ENCODE results near the gene RIMBP3B. TPM values are rescaled to one million over a fixed set of nuclear protein-coding genes. Genes with fewer than 3 reads are reported as not detected.
"Not testable (repeated sequence)": the region's sequence is repeated elsewhere in the genome, so short reads cannot be mapped to it uniquely, and the experiment has no call there.

RIMBP3B gene
- total and polyA plus RNA-seq, 2 donors (not counting 3 experiments of a cell fraction or from before 2014, with no cell fraction given) = not detected

GRCh38 chr22:21362473-21362872 is 21.1 kb upstream of the RIMBP3B start:
- intact Hi-C loops (cut with micrococcal nuclease); CTCF ChIA-PET: not testable (repeated sequence)

GRCh38 chr22:21363061-21363460 is 20.5 kb upstream of the RIMBP3B start:
- H3K9ac ChIP-seq (replicated peaks; ENCODE audit: extremely low read depth, insufficient read depth, low read length); H3K9me3 ChIP-seq (replicated peaks; ENCODE audit: control insufficient read depth, insufficient read depth, low read length); dilution Hi-C loops (cut with MboI; ENCODE audit: extremely low pct_ligation_motif_present, low sequenced_read_pairs); CTCF ChIA-PET; H3K27ac ChIP-seq (ENCODE audit: insufficient read depth, low read depth, low read length); H3K27me3 ChIP-seq (ENCODE audit: control insufficient read depth in 2 of 2, insufficient read depth in 2 of 2, low read length in 2 of 2); BruUV-seq (replicated peaks); H3K79me2 ChIP-seq (ENCODE audit: control insufficient read depth, insufficient read depth, low read length); H4K20me1 ChIP-seq (replicated peaks; ENCODE audit: control insufficient read depth, extremely low read depth, insufficient read depth, low read length); DNase-seq (ENCODE audit: low read depth, low spot score); H3K4me1 ChIP-seq (ENCODE audit: control insufficient read depth, extremely low read depth, insufficient read depth, low read length); H2AFZ ChIP-seq (ENCODE audit: low read depth, low read length); H3K36me3 ChIP-seq (ENCODE audit: control insufficient read depth in 2 of 2, extremely low read depth in 1 of 2, insufficient read depth in 2 of 2, low read length in 2 of 2); FAIRE-seq; H3K4me3 ChIP-seq (replicated peaks in 1 of 3; ENCODE audit: insufficient read depth in 1 of 3, low read depth in 1 of 3, low read length in 3 of 3); POLR2A ChIA-PET; intact Hi-C loops (cut with micrococcal nuclease); H3K4me2 ChIP-seq (ENCODE audit: insufficient read depth, low read length); H3K9me1 ChIP-seq (replicated peaks; ENCODE audit: control insufficient read depth, extremely low read depth, insufficient read depth, low read length): not testable (repeated sequence)

More at GRCh38 chr22:21362473-21362872, 21.1 kb upstream of the RIMBP3B start:
- H3K79me2 ChIP-seq (ENCODE audit: control insufficient read depth, insufficient read depth, low read length); POLR2A ChIA-PET; H3K36me3 ChIP-seq (ENCODE audit: control insufficient read depth in 2 of 2, extremely low read depth in 1 of 2, insufficient read depth in 2 of 2, low read length in 2 of 2); H3K4me2 ChIP-seq (ENCODE audit: insufficient read depth, low read length); H3K9me1 ChIP-seq (replicated peaks; ENCODE audit: control insufficient read depth, extremely low read depth, insufficient read depth, low read length); BruUV-seq (replicated peaks); FAIRE-seq; H3K9me3 ChIP-seq (replicated peaks; ENCODE audit: control insufficient read depth, insufficient read depth, low read length); H3K9ac ChIP-seq (replicated peaks; ENCODE audit: extremely low read depth, insufficient read depth, low read length); dilution Hi-C loops (cut with MboI; ENCODE audit: extremely low pct_ligation_motif_present, low sequenced_read_pairs); H4K20me1 ChIP-seq (replicated peaks; ENCODE audit: control insufficient read depth, extremely low read depth, insufficient read depth, low read length); DNase-seq (ENCODE audit: low read depth, low spot score); H3K4me3 ChIP-seq (replicated peaks in 1 of 3; ENCODE audit: insufficient read depth in 1 of 3, low read depth in 1 of 3, low read length in 3 of 3); H3K27me3 ChIP-seq (ENCODE audit: control insufficient read depth in 2 of 2, insufficient read depth in 2 of 2, low read length in 2 of 2); H2AFZ ChIP-seq (ENCODE audit: low read depth, low read length); H3K27ac ChIP-seq (ENCODE audit: insufficient read depth, low read depth, low read length); H3K4me1 ChIP-seq (ENCODE audit: control insufficient read depth, extremely low read depth, insufficient read depth, low read length): not testable (repeated sequence)

DNA sequence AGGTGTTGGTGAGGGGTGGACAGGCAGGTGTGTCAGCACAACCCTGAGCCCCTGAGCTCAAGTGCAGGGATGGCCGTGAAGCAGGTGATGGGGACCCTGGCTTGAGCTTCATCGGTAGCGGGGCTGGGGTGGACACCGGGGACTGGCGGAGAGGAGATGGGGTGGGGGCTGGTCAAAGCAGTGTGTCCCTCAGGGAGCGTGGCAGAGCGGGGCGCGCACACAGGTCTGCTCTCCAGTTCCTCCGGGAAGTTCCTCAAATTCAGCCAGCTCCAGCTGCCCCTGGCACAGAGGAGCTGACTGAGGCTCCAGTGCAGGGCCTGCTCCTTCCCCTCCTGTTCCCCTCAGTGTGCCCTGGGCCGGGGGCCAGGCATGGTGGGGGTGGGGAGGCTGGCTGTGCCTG is 19.7 kb upstream of the RIMBP3B start:
- FAIRE-seq; BruUV-seq (replicated peaks); POLR2A ChIA-PET; intact Hi-C loops (cut with micrococcal nuclease); H3K27me3 ChIP-seq (ENCODE audit: control insufficient read depth in 2 of 2, insufficient read depth in 2 of 2, low read length in 2 of 2); CTCF ChIA-PET; H4K20me1 ChIP-seq (replicated peaks; ENCODE audit: control insufficient read depth, extremely low read depth, insufficient read depth, low read length); H3K9ac ChIP-seq (replicated peaks; ENCODE audit: extremely low read depth, insufficient read depth, low read length); H3K4me2 ChIP-seq (ENCODE audit: insufficient read depth, low read length); H3K79me2 ChIP-seq (ENCODE audit: control insufficient read depth, insufficient read depth, low read length); H3K36me3 ChIP-seq (ENCODE audit: control insufficient read depth in 2 of 2, extremely low read depth in 1 of 2, insufficient read depth in 2 of 2, low read length in 2 of 2); H3K9me3 ChIP-seq (replicated peaks; ENCODE audit: control insufficient read depth, insufficient read depth, low read length); DNase-seq (ENCODE audit: low read depth, low spot score); H3K4me3 ChIP-seq (replicated peaks in 1 of 3; ENCODE audit: insufficient read depth in 1 of 3, low read depth in 1 of 3, low read length in 3 of 3); H2AFZ ChIP-seq (ENCODE audit: low read depth, low read length); H3K27ac ChIP-seq (ENCODE audit: insufficient read depth, low read depth, low read length); H3K4me1 ChIP-seq (ENCODE audit: control insufficient read depth, extremely low read depth, insufficient read depth, low read length); dilution Hi-C loops (cut with MboI; ENCODE audit: extremely low pct_ligation_motif_present, low sequenced_read_pairs); H3K9me1 ChIP-seq (replicated peaks; ENCODE audit: control insufficient read depth, extremely low read depth, insufficient read depth, low read length): not testable (repeated sequence)

GRCh38 chr22:21364362-21364761 is 19.2 kb upstream of the RIMBP3B start:
- H3K9me1 ChIP-seq (replicated peaks; ENCODE audit: control insufficient read depth, extremely low read depth, insufficient read depth, low read length); H3K27me3 ChIP-seq (ENCODE audit: control insufficient read depth in 2 of 2, insufficient read depth in 2 of 2, low read length in 2 of 2); H3K79me2 ChIP-seq (ENCODE audit: control insufficient read depth, insufficient read depth, low read length); CTCF ChIA-PET; intact Hi-C loops (cut with micrococcal nuclease); H3K4me1 ChIP-seq (ENCODE audit: control insufficient read depth, extremely low read depth, insufficient read depth, low read length); DNase-seq (ENCODE audit: low read depth, low spot score); H3K36me3 ChIP-seq (ENCODE audit: control insufficient read depth in 2 of 2, extremely low read depth in 1 of 2, insufficient read depth in 2 of 2, low read length in 2 of 2); H4K20me1 ChIP-seq (replicated peaks; ENCODE audit: control insufficient read depth, extremely low read depth, insufficient read depth, low read length); H3K4me3 ChIP-seq (replicated peaks in 1 of 3; ENCODE audit: insufficient read depth in 1 of 3, low read depth in 1 of 3, low read length in 3 of 3); H3K4me2 ChIP-seq (ENCODE audit: insufficient read depth, low read length); H3K9ac ChIP-seq (replicated peaks; ENCODE audit: extremely low read depth, insufficient read depth, low read length); dilution Hi-C loops (cut with MboI; ENCODE audit: extremely low pct_ligation_motif_present, low sequenced_read_pairs); H3K9me3 ChIP-seq (replicated peaks; ENCODE audit: control insufficient read depth, insufficient read depth, low read length); H2AFZ ChIP-seq (ENCODE audit: low read depth, low read length); H3K27ac ChIP-seq (ENCODE audit: insufficient read depth, low read depth, low read length); FAIRE-seq; BruUV-seq (replicated peaks); POLR2A ChIA-PET: not testable (repeated sequence)

All from endothelial cell of umbilical vein (primary cell).